ENCODE measurements around the gene RALGAPA2. TPM values are rescaled to one million over a fixed set of nuclear protein-coding genes. Genes with fewer than 3 reads are reported as not detected.

Gene RALGAPA2
- total RNA-seq, 3 donors from 2014 or later (not counting 1 experiment from before 2014, with no cell fraction given): 26.6 to 33.9 (median 33.1) TPM

DNA sequence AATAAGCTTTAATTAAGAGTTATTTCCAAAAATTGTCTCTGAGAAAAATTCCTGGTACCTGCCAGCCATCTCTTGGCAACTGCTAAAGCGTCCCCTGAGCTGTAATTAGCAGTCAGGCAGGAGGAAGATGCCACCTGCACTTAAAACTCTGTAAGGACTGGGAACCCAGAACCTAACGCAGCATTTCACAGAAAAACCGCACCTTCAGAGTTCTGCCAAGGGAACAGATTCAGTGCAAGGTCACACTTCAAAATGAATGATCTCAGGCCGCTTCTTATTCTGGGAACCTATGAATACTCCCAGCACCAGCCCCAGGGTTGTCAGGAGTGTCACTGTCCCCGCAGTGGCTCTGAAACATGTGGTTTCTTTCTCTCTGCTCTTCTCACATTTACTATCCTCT is 307.8 kb downstream of the RALGAPA2 start:
- WGBS (ENCODE audit: insufficient coverage): 95% methylated on average over 5 of the region's 5 CpGs
- Mint-ChIP-seq H3K4me1 (no peaks in the 10 kb centered on the region), H3K9me3 (no peaks in the 10 kb centered on the region), H3K27me3 (ENCODE audit: low read depth in 2 of 2) (no peaks in the 10 kb centered on the region), H3K27ac (no peak overlapping the region), H3K36me3 (no peaks in the 10 kb centered on the region), H3K4me3 (no peak overlapping the region)
- Histone ChIP-seq H3K9me3 (ENCODE audit: control insufficient read depth, insufficient read depth, low read length) (no peaks in the 10 kb centered on the region), H3K4me1 (ENCODE audit: control insufficient read depth, insufficient read depth, low read length) (no peaks in the 10 kb centered on the region), H3K36me3 (ENCODE audit: control insufficient read depth, insufficient read depth, low read length) (no peaks in the 10 kb centered on the region), H3K4me3 (ENCODE audit: low read length) (no peak overlapping the region), H3K27ac (ENCODE audit: low read length) (no peak overlapping the region), H3K27me3 (ENCODE audit: control insufficient read depth, insufficient read depth, low read length) (no peaks in the 10 kb centered on the region)
- intact Hi-C loops (cut with micrococcal nuclease): no loop called here
- TF ChIP-seq, protein P1, sequence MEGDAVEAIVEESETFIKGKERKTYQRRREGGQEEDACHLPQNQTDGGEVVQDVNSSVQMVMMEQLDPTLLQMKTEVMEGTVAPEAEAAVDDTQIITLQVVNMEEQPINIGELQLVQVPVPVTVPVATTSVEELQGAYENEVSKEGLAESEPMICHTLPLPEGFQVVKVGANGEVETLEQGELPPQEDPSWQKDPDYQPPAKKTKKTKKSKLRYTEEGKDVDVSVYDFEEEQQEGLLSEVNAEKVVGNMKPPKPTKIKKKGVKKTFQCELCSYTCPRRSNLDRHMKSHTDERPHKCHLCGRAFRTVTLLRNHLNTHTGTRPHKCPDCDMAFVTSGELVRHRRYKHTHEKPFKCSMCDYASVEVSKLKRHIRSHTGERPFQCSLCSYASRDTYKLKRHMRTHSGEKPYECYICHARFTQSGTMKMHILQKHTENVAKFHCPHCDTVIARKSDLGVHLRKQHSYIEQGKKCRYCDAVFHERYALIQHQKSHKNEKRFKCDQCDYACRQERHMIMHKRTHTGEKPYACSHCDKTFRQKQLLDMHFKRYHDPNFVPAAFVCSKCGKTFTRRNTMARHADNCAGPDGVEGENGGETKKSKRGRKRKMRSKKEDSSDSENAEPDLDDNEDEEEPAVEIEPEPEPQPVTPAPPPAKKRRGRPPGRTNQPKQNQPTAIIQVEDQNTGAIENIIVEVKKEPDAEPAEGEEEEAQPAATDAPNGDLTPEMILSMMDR (IDR thresholded peaks at IDR 0.05): no peak
- ATAC-seq (no peak), DNase-seq (no peak)

- intact Hi-C loops (cut with micrococcal nuclease): no loop called here
- 100% methylated on average over 3 of the region's 3 CpGs for WGBS (ENCODE audit: insufficient coverage)
Observed at GRCh38 chr20:20401991-20402390, 310.5 kb downstream of the RALGAPA2 start.

GRCh38 chr20:20399531-20400500 is 312.6 kb downstream of the RALGAPA2 start:
- Mint-ChIP-seq H3K36me3 (no peaks in the 10 kb centered on the region), H3K4me1 (no peaks in the 10 kb centered on the region), H3K4me3 (no peak overlapping the region), H3K27ac (no peak overlapping the region), H3K9me3 (no peaks in the 10 kb centered on the region), H3K27me3 (ENCODE audit: low read depth in 2 of 2) (no peaks in the 10 kb centered on the region)
- Histone ChIP-seq H3K9me3 (ENCODE audit: control insufficient read depth, insufficient read depth, low read length) (no peaks in the 10 kb centered on the region), H3K27ac (ENCODE audit: low read length) (no peak overlapping the region), H3K4me1 (ENCODE audit: control insufficient read depth, insufficient read depth, low read length) (no peaks in the 10 kb centered on the region), H3K36me3 (ENCODE audit: control insufficient read depth, insufficient read depth, low read length) (peaks cover 3% of the 10 kb centered on the region), H3K4me3 (ENCODE audit: low read length) (no peak overlapping the region), H3K27me3 (ENCODE audit: control insufficient read depth, insufficient read depth, low read length) (no peaks in the 10 kb centered on the region)
- no peak for DNase-seq
- intact Hi-C loops (cut with micrococcal nuclease): no loop called here
- no peak for ATAC-seq
- 96% methylated on average over 12 of the region's 13 CpGs for WGBS (ENCODE audit: insufficient coverage)
- TF ChIP-seq, protein P1 (IDR thresholded peaks at IDR 0.05): no peak

More at GRCh38 chr20:20401991-20402390, 310.5 kb downstream of the RALGAPA2 start:
- H3K36me3 ChIP-seq (ENCODE audit: control insufficient read depth, insufficient read depth, low read length): no peaks in the 10 kb centered on the region
- Mint-ChIP-seq H3K9me3 (no peaks in the 10 kb centered on the region), H3K36me3 (no peaks in the 10 kb centered on the region), H3K4me1 (no peaks in the 10 kb centered on the region), H3K4me3 (no peak overlapping the region), H3K27me3 (ENCODE audit: low read depth in 2 of 2) (no peaks in the 10 kb centered on the region), H3K27ac (no peak overlapping the region)
- TF ChIP-seq, protein P1 (IDR thresholded peaks at IDR 0.05): no peak
- DNase-seq: no peak
- no peaks in the 10 kb centered on the region for H3K9me3 ChIP-seq (ENCODE audit: control insufficient read depth, insufficient read depth, low read length)
- no peak overlapping the region for H3K4me3 ChIP-seq (ENCODE audit: low read length)
- no peaks in the 10 kb centered on the region for H3K27me3 ChIP-seq (ENCODE audit: control insufficient read depth, insufficient read depth, low read length)
- ATAC-seq: no peak
- H3K27ac ChIP-seq (ENCODE audit: low read length): no peak overlapping the region
- no peaks in the 10 kb centered on the region for H3K4me1 ChIP-seq (ENCODE audit: control insufficient read depth, insufficient read depth, low read length)

All from natural killer cell (primary cell).